ENCODE results near the gene ITGA6. TPM values are rescaled to one million over a fixed set of nuclear protein-coding genes. Genes with fewer than 3 reads are reported as not detected.

The ITGA6 gene
- total RNA-seq, 1 experiment from 2014 or later = 78.3 TPM

DNA sequence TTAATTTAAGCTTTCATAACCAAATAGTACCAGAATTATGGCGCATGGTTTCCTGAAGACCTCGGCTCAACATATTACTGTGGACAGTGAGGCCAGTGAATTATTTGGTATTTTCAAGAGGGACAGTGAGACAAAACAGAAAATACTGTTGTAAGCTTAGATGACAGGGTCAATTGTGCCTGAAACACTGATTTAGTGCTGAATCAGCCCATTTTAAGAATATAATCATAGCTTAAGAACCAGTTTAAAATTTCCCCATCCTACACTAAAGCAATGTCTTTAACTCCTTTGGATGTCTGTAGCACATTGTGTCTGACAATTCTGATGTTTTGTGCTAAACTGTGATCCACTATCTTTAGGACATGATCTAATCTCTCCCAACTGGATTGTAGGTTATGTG, 4.6 kb downstream of the ITGA6 start:
- Mint-ChIP-seq H3K27ac (no peak overlapping the region), H3K4me1 (peaks cover 65 to 67% of the 10 kb centered on the region in 2 experiments), H3K4me3 (no peak overlapping the region), H3K36me3 (ENCODE audit: insufficient read depth in 1 of 3, low read depth in 3 of 3) (peaks cover 5 to 10% (median 8%) of the 10 kb centered on the region in 3 experiments; a peak in 5 of 7 replicates), H3K27me3 (ENCODE audit: low read depth) (no peaks in the 10 kb centered on the region), H3K9me3 (no peaks in the 10 kb centered on the region)
- TF ChIP-seq, protein P1, sequence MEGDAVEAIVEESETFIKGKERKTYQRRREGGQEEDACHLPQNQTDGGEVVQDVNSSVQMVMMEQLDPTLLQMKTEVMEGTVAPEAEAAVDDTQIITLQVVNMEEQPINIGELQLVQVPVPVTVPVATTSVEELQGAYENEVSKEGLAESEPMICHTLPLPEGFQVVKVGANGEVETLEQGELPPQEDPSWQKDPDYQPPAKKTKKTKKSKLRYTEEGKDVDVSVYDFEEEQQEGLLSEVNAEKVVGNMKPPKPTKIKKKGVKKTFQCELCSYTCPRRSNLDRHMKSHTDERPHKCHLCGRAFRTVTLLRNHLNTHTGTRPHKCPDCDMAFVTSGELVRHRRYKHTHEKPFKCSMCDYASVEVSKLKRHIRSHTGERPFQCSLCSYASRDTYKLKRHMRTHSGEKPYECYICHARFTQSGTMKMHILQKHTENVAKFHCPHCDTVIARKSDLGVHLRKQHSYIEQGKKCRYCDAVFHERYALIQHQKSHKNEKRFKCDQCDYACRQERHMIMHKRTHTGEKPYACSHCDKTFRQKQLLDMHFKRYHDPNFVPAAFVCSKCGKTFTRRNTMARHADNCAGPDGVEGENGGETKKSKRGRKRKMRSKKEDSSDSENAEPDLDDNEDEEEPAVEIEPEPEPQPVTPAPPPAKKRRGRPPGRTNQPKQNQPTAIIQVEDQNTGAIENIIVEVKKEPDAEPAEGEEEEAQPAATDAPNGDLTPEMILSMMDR (conservative IDR thresholded peaks at IDR 0.05) = no peak
- Histone ChIP-seq H3K9me3 (ENCODE audit: control insufficient read depth, low read depth, low read length) (no peaks in the 10 kb centered on the region), H3K27ac (ENCODE audit: insufficient read length, low read depth, low read length) (no peak overlapping the region), H2AK5ac (ENCODE audit: insufficient read length, low read length) (no peak overlapping the region), H2BK20ac (ENCODE audit: low read depth, low read length, poor library complexity, severe bottlenecking) (no peak overlapping the region), H3K23ac (ENCODE audit: insufficient read length, low read depth, low read length) (no peak overlapping the region), H3K9ac (ENCODE audit: extremely low read depth, insufficient read length, low read length) (no peak overlapping the region), H3K4ac (ENCODE audit: low read depth, low read length) (no peak overlapping the region), H3K23me2 (ENCODE audit: insufficient read length, low read depth, low read length, poor library complexity, severe bottlenecking) (peaks cover 11% of the 10 kb centered on the region), H3K79me1 (ENCODE audit: insufficient read depth, low read depth, low read length, poor library complexity, severe bottlenecking) (peaks cover 7% of the 10 kb centered on the region), H4K5ac (ENCODE audit: insufficient read length, low read depth, low read length) (no peak overlapping the region), H3K4me1 (ENCODE audit: insufficient read depth, low read length) (peaks cover 32% of the 10 kb centered on the region), H3K18ac (ENCODE audit: insufficient read length, low read depth, low read length) (no peak overlapping the region), H3K79me2 (ENCODE audit: insufficient read depth, low read length) (peaks cover 37% of the 10 kb centered on the region; the same call in 1 of the 2 replicates), H2BK12ac (ENCODE audit: insufficient read length, low read depth, low read length) (no peak overlapping the region), H3T11ph (ENCODE audit: low read length) (no peak overlapping the region), H4K8ac (replicated peaks; ENCODE audit: insufficient read length, low read depth, low read length) (no peak overlapping the region), H3K27me3 (ENCODE audit: insufficient read depth, low read length) (no peaks in the 10 kb centered on the region), H4K20me1 (ENCODE audit: control insufficient read depth, insufficient read depth, insufficient read length) (no peaks in the 10 kb centered on the region), H2BK120ac (ENCODE audit: low read depth, low read length, poor library complexity, severe bottlenecking) (no peak overlapping the region), H2BK15ac (ENCODE audit: low read depth, low read length) (no peak overlapping the region), H2BK5ac (ENCODE audit: insufficient read length, low read length) (no peak overlapping the region), H2AFZ (ENCODE audit: low read length) (no peak overlapping the region), H4K91ac (ENCODE audit: insufficient read length, low read depth, low read length) (no peak overlapping the region), H3K56ac (ENCODE audit: insufficient read length, low read depth, low read length) (no peak overlapping the region), H3K14ac (ENCODE audit: insufficient read depth, low read length) (no peak overlapping the region), H3K4me2 (ENCODE audit: insufficient read depth, insufficient read length, low read length) (no peak overlapping the region)
- no CpG with 5 or more reads among the region's 2 CpGs for WGBS (ENCODE audit: extremely low coverage, insufficient read length, low lambda C conversion rate)
- no peak for DNase-seq

Measured in H9 (cell line).